HEK293 (cell line): ENCODE measurements around the gene HCN4.

Source experiments
- TCF7L2 ChIP-seq: IDR thresholded peaks from 2 replicates; pipeline ENCODE4 v1.6.1; 2011; ENCODE audit warnings: low read depth, mild to moderate bottlenecking, inconsistent platforms, low read length, moderate library complexity, borderline replicate concordance
- ZFP41 ChIP-seq: fragments of 450-650 bp; formaldehyde crosslinking; IDR thresholded peaks from 2 replicates; pipeline ENCODE4 v1.5.1; 2016; ENCODE audit warnings: missing biosample characterization, missing genetic modification characterization, borderline replicate concordance
- ZNF274 ChIP-seq, 2 experiments: fragments of 200-500 bp in 1 of 2; fragments of 450-650 bp in 1 of 2; sonication (Bioruptor generic) in 1 of 2; formaldehyde crosslinking in 1 of 2; IDR thresholded peaks; 2 replicates each; pipeline versions ENCODE4 v1.5.1 to v1.6.1; 2014 to 2016; ENCODE audit warnings: borderline replicate concordance in 1 of 2, inconsistent platforms in 1 of 2, low read length in 1 of 2, missing biosample characterization in 1 of 2, missing genetic modification characterization in 1 of 2

DNA sequence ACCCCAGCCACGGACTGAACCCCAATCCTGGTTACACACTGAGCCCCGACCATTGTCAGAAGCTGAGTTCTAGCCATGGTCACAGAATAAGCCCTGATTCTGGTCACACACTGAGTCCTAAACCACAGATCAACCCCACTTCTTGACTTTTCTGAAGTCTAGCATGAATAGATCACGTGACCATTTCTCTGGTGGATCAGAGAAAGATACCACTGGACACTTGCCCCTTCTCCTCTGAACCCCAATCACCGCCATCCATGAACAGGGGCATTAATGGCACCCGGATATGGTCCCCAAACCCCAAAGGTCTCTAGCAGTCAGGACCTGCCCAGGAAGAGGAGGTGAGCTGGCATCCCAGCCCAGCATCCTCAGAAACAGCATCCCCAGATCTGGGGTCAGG is 9.1 kb downstream of the HCN4 start:
- no peak for TF ChIP-seq TCF7L2
- no peak for TF ChIP-seq ZFP41 (tag by site-specific recombination)
- no peak for TF ChIP-seq ZNF274 (IDR thresholded peaks at IDR 0.05; ENCODE audit: low read length)
- no peak for TF ChIP-seq ZNF274 (tag by site-specific recombination; IDR thresholded peaks at IDR 0.05; ENCODE audit: borderline replicate concordance)
